Type B pancreatic cell (in vitro differentiated cells): ENCODE results near the gene ZFYVE16. TPM values are rescaled to one million over a fixed set of nuclear protein-coding genes. Genes with fewer than 3 reads are reported as not detected.

Experiments used
- DNase-seq: peaks from one replicate; pipeline ENCODE4 v3.0.0; 2021; ENCODE audit warnings: mixed read lengths; ENCODE audit not compliant: unreplicated experiment; ENCODE audit errors: extremely low spot score
- H3K27ac Mint-ChIP-seq: 2 replicates; pipeline ENCODE4 v1.8.0; 2021; ENCODE audit warnings: mild to moderate bottlenecking, mixed read lengths
- H3K27me3 Mint-ChIP-seq: 2 replicates; pipeline ENCODE4 v1.8.0; 2021; ENCODE audit warnings: mixed read lengths
- H3K36me3 Mint-ChIP-seq: 2 replicates; pipeline ENCODE4 v1.8.0; 2021; ENCODE audit warnings: mixed read lengths
- H3K4me1 Mint-ChIP-seq: one replicate; pipeline ENCODE4 v1.8.0; 2021; ENCODE audit warnings: mixed read lengths; ENCODE audit not compliant: unreplicated experiment
- H3K4me3 Mint-ChIP-seq: 2 replicates; pipeline ENCODE4 v1.8.0; 2021; ENCODE audit warnings: mild to moderate bottlenecking, mixed read lengths
- H3K9me3 Mint-ChIP-seq: 2 replicates; pipeline ENCODE4 v1.8.0; 2021; ENCODE audit warnings: mixed read lengths
- CTCF ChIP-seq: fragments of 200-600 bp; sonication (generic); conservative IDR thresholded peaks from 2 replicates; pipeline ENCODE4 v1.5.0; 2021; ENCODE audit warnings: antibody characterized with exemption, mild to moderate bottlenecking
- total RNA-seq: library from RNA; stranded (reverse); gene quantifications from 2 replicates; pipeline ENCODE4 v1.2.1, GENCODE V29; 2021; ENCODE audit warnings: low replicate concordance

The ZFYVE16 gene
- total RNA-seq, 1 donor from 2014 or later = 55.0 TPM

DNA sequence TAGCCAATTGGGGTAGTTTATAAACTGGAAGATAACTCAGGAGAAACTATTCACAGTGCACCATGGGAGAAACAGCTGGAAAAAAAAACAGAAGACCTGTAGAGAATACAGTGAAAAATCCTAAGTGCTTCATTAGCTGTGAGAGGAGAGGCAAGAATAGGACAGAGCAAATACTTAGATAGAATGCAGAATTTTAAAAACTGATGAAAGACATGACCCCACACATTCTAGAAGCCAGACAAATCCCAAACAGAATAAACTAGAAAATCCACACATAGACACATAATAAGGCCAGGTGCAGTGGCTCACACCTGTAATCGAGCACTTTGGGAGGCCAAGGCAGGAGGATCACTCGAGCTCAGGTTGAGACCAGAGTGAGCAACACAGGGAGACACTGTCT lies 72.5 kb downstream of the ZFYVE16 start:
- Mint-ChIP-seq H3K9me3 (peaks cover 15% of the 10 kb centered on the region), H3K27ac (no peak overlapping the region), H3K27me3 (no peaks in the 10 kb centered on the region), H3K36me3 (peaks cover 53% of the 10 kb centered on the region), H3K4me3 (no peak overlapping the region), H3K4me1 (no peaks in the 10 kb centered on the region)
- DNase-seq = no peak
- no peak for TF ChIP-seq CTCF

DNA sequence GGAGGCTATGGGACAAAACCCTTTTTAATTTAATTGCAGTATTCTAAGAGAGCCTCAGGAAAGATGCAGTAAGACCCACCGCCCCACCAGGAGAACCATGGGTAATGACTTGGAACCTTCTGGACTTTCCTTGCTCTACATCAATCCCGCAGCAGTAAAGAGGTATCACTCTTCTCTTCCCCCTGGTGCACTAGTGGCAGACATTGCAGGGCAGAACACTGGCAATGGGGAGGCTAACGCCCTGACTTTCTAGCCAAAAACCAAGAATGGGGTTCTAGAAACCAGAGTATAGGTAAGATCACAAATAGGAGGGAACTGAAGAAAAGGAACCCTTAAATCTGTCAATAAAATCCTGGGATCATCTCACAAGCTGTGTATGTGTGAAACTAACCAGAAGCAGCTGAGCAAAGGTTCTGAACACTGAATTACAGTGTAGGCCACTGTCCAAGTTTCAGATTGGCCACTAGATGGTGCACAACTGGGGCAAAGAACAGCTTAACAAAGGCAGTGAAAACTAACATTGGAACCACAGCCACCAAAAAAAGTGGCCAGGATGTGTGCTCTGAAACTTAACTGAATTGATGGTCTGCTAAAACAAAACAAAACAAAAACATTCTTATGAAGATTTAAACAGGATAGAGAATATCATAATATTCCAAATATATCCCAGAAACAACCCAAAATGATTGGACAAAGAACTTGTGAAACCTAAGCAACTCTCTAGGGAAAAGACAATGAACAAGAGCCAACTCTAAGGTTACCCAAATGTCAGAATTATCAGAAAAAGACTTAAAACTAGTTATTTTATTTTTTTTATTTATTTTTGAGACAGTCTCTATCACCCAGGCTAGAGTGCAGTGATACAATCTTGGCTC lies 73.4 kb downstream of the ZFYVE16 start:
- Mint-ChIP-seq H3K9me3 (peaks cover 15% of the 10 kb centered on the region), H3K4me3 (no peak overlapping the region), H3K36me3 (peaks cover 52% of the 10 kb centered on the region), H3K27ac (peak overlapping the region; percentile 19), H3K27me3 (no peaks in the 10 kb centered on the region), H3K4me1 (no peaks in the 10 kb centered on the region)
- peak; percentile 79 for TF ChIP-seq CTCF
- no peak for DNase-seq

- no peak for TF ChIP-seq CTCF
- DNase-seq = no peak
- H3K4me1 Mint-ChIP-seq = peaks cover 7% of the 10 kb centered on the region
- peaks cover 52% of the 10 kb centered on the region for H3K36me3 Mint-ChIP-seq
- no peak overlapping the region for H3K4me3 Mint-ChIP-seq
- H3K9me3 Mint-ChIP-seq = peaks cover 15% of the 10 kb centered on the region
- no peak overlapping the region for H3K27ac Mint-ChIP-seq
- no peaks in the 10 kb centered on the region for H3K27me3 Mint-ChIP-seq
Observed at GRCh38 chr5:80482578-80482977, 74.7 kb downstream of the ZFYVE16 start.

DNA sequence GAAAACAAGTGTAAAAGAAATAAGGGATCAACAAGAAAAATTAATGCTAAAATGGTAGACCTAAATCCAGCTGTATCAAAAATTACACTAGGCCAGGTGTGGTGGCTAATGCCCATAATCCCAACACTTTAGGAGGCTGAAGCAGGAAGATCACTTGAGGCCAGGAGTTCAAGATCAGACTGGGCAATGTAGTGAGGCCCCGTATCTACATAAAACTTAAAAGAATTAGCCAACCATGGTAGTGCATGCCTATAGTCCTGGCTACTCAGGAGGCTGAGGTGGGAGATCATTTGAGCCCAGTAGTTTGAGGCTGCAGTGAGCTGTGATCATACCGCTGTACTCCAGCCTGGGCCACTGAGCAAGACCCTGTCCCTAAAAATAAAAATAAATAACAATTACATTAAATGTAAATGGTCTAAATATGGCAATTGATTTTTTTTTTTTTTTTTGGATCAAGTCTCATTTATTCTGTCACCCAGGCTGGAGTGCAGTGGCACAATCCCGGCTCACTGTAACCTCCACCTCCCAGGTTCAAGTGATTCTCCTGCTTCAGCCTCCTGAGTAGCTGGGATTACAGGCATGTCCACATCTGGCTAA lies 75.9 kb downstream of the ZFYVE16 start:
- Mint-ChIP-seq H3K27me3 (no peaks in the 10 kb centered on the region), H3K27ac (no peak overlapping the region), H3K36me3 (peaks cover 52% of the 10 kb centered on the region), H3K4me1 (peaks cover 7% of the 10 kb centered on the region), H3K4me3 (no peak overlapping the region), H3K9me3 (peaks cover 15% of the 10 kb centered on the region)
- no peak for TF ChIP-seq CTCF
- no peak for DNase-seq

- Mint-ChIP-seq H3K27ac (peak overlapping the region; percentile 79), H3K4me1 (peaks cover 12% of the 10 kb centered on the region), H3K36me3 (peaks cover 22% of the 10 kb centered on the region), H3K27me3 (no peaks in the 10 kb centered on the region), H3K9me3 (peaks cover 8% of the 10 kb centered on the region), H3K4me3 (peak overlapping the region; percentile 88)
- no peak for TF ChIP-seq CTCF
- DNase-seq = no peak
Observed at GRCh38 chr5:80487444-80487828, 79.6 kb downstream of the ZFYVE16 start.
